Naive B cell (primary cell): ENCODE data around the gene LRFN2. TPM values are rescaled to one million over a fixed set of nuclear protein-coding genes. Genes with fewer than 3 reads are reported as not detected.

Experiments used
- ATAC-seq, 2 donors: fragments of 150-1000 bp; cut with Tn5 transposase; 2 replicates each; pipeline ENCODE4 v1.10.0; 2021; ENCODE audit warnings: low read depth in 2 of 2, mild to moderate bottlenecking in 2 of 2, moderate library complexity in 2 of 2
- DNase-seq: peaks from one replicate; pipeline ENCODE4 v3.0.0; 2022
- H3K27ac Mint-ChIP-seq, 6 donors: one replicate each; pipeline ENCODE4 v1.8.0; 2020 to 2022; ENCODE audit warnings: mild to moderate bottlenecking in 6 of 6, mixed read lengths in 6 of 6, moderate library complexity in 5 of 6, inconsistent platforms in 2 of 6
- H3K27me3 Mint-ChIP-seq, 3 donors: one replicate each; pipeline ENCODE4 v1.8.0; 2021 to 2022; ENCODE audit warnings: mixed read lengths in 3 of 3, mild to moderate bottlenecking in 1 of 3
- H3K36me3 Mint-ChIP-seq, 2 donors: one replicate each; pipeline ENCODE4 v1.8.0; 2020 to 2022; ENCODE audit warnings: mixed read lengths in 2 of 2, inconsistent platforms in 1 of 2, mild to moderate bottlenecking in 1 of 2
- H3K4me1 Mint-ChIP-seq, 3 donors: one replicate each; pipeline ENCODE4 v1.8.0; 2020 to 2022; ENCODE audit warnings: mixed read lengths in 3 of 3, inconsistent platforms in 1 of 3, mild to moderate bottlenecking in 1 of 3, moderate library complexity in 1 of 3
- H3K4me3 Mint-ChIP-seq, 8 donors: one replicate each; pipeline ENCODE4 v1.8.0; 2020 to 2022; ENCODE audit warnings: mild to moderate bottlenecking in 8 of 8, mixed read lengths in 8 of 8, moderate library complexity in 8 of 8, inconsistent platforms in 2 of 8
- H3K9me3 Mint-ChIP-seq, 7 donors: one replicate each; pipeline ENCODE4 v1.8.0; 2020 to 2022; ENCODE audit warnings: mixed read lengths in 7 of 7, mild to moderate bottlenecking in 5 of 7, inconsistent platforms in 2 of 7, moderate library complexity in 1 of 7
- polyA plus RNA-seq, 6 donors: library from polyadenylated mRNA; unstranded; fragments of 300-500 nt; fragmentation: Illumina TruSeq; gene quantifications; one replicate each; pipeline ENCODE4 v1.2.3, GENCODE V29; 2021; ENCODE audit warnings: low read depth in 6 of 6

LRFN2 gene
- polyA plus RNA-seq, 6 donors from 2014 or later: not detected

- peaks cover 0 to 5% (median 0%) of the 10 kb centered on the region in 3 donors for H3K4me1 Mint-ChIP-seq
- H3K9me3 Mint-ChIP-seq: peaks cover 0 to 4% (median 0%) of the 10 kb centered on the region in 7 donors
- H3K27me3 Mint-ChIP-seq: peaks cover 0 to 4% (median 0%) of the 10 kb centered on the region in 3 donors
- no peak overlapping the region for H3K4me3 Mint-ChIP-seq
- no peak for DNase-seq
- H3K27ac Mint-ChIP-seq: peak overlapping the region in 1 of 6 donors; percentile 4
- no peaks in the 10 kb centered on the region for H3K36me3 Mint-ChIP-seq
- no peak for ATAC-seq
Observed at GRCh38 chr6:40485300-40485699, 101.9 kb downstream of the LRFN2 start.

DNA sequence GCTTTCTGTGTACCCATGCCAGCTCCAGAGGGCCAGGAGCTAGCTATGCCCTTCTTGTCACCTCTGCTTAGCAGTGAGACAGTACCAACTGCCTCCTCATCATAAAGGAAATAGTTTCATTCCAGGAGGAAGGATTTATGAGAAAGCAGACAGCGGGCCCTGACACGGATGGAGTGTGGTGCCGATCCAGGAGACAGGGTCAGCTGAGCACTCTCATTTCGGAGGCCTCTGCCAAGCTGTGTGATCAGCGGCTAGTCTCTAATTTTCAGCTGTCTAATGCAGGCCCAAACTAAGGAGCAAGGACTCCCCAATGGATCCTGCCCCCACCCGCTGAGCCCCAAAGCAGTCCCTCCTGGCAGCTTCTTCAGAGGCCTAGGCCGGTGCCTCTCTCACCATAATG is 103.1 kb downstream of the LRFN2 start:
- DNase-seq: no peak
- ATAC-seq: no peak
- Mint-ChIP-seq H3K36me3 (no peaks in the 10 kb centered on the region), H3K9me3 (peaks cover 0 to 4% (median 0%) of the 10 kb centered on the region in 7 donors), H3K27me3 (peaks cover 0 to 4% (median 0%) of the 10 kb centered on the region in 3 donors), H3K27ac (no peak overlapping the region), H3K4me3 (no peak overlapping the region), H3K4me1 (peaks cover 0 to 5% (median 0%) of the 10 kb centered on the region in 3 donors)

DNA sequence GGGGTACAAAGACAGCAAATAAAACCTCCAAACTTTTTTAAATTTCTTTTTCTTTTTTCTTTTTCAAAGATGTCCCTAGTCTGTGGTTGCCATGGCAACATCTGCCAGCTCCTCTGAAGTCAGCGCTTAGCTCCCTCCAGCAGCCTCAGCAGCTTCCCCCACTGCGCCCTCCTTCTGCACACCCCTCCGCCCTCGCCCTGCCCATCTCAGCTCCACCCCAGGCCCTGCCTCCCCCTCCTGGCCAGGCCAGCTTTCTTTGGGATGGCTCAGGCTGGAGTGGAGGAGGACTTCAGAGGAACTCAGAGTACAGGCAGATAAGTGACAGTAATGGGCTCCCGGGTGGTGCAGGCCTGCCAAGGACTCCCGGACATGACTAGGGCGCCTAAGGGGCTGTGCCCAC is 104.6 kb downstream of the LRFN2 start:
- H3K4me1 Mint-ChIP-seq: peaks cover 0 to 5% (median 0%) of the 10 kb centered on the region in 3 donors
- ATAC-seq: no peak
- H3K4me3 Mint-ChIP-seq: no peak overlapping the region
- no peaks in the 10 kb centered on the region for H3K9me3 Mint-ChIP-seq
- H3K27ac Mint-ChIP-seq: no peak overlapping the region
- H3K27me3 Mint-ChIP-seq: peaks cover 0 to 5% (median 4%) of the 10 kb centered on the region in 3 donors
- no peaks in the 10 kb centered on the region for H3K36me3 Mint-ChIP-seq
- no peak for DNase-seq

DNA sequence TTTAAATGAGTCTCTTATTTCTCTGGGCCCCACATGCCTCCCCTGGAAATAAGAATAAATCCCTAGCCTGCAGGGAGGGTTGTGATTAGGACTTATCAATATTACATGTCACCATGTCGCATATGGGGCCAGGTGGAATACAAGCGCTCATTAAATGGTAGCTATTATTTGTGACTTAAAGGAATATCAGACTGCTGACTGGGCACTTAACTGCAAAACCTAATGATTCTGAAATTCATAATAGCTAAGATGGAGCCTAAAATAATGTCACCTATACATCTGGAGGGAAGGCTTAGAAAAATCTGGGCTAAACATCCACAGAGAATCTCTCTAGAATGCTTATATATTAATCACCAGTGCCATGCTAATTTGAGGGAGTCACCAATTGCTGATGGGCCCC is 106.5 kb downstream of the LRFN2 start:
- Mint-ChIP-seq H3K4me3 (no peak overlapping the region), H3K27ac (no peak overlapping the region), H3K9me3 (no peaks in the 10 kb centered on the region), H3K27me3 (peaks cover 0 to 5% (median 4%) of the 10 kb centered on the region in 3 donors), H3K4me1 (peaks cover 0 to 5% (median 0%) of the 10 kb centered on the region in 3 donors), H3K36me3 (no peaks in the 10 kb centered on the region)
- no peak for ATAC-seq
- DNase-seq: no peak

DNA sequence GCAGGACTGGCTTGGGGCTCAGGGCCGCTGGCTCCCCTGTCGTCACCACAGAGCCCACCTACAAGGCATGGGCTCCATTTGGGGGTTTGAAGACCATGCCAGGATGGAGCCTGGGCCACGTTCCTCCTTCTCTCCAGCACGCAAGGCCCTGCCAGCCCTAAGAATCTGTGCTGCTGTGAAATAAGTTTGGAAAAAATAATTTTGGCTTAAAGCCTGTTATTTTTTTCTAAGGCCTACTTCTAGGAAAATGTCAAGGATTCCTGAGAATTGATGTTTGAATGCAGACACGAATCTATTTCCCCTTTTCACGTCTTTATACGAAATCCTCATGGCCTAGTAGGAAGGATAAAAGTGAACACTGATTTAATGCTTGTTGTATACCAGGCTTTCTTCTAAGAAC is 107.5 kb downstream of the LRFN2 start:
- Mint-ChIP-seq H3K36me3 (no peaks in the 10 kb centered on the region), H3K4me3 (no peak overlapping the region), H3K4me1 (no peaks in the 10 kb centered on the region), H3K27me3 (peaks cover 0 to 5% (median 0%) of the 10 kb centered on the region in 3 donors), H3K27ac (no peak overlapping the region), H3K9me3 (no peaks in the 10 kb centered on the region)
- no peak for ATAC-seq
- no peak for DNase-seq

GRCh38 chr6:40477246-40478126 is 109.7 kb downstream of the LRFN2 start:
- ATAC-seq (no peak), DNase-seq (no peak)
- Mint-ChIP-seq H3K36me3 (no peaks in the 10 kb centered on the region), H3K27me3 (peaks cover 0 to 13% (median 0%) of the 10 kb centered on the region in 3 donors), H3K27ac (no peak overlapping the region), H3K4me3 (no peak overlapping the region), H3K9me3 (no peaks in the 10 kb centered on the region), H3K4me1 (no peaks in the 10 kb centered on the region)

- Mint-ChIP-seq H3K27ac (no peak overlapping the region), H3K36me3 (no peaks in the 10 kb centered on the region), H3K4me3 (no peak overlapping the region)
Observed at GRCh38 chr6:40476673-40477072, 110.5 kb downstream of the LRFN2 start.

DNA sequence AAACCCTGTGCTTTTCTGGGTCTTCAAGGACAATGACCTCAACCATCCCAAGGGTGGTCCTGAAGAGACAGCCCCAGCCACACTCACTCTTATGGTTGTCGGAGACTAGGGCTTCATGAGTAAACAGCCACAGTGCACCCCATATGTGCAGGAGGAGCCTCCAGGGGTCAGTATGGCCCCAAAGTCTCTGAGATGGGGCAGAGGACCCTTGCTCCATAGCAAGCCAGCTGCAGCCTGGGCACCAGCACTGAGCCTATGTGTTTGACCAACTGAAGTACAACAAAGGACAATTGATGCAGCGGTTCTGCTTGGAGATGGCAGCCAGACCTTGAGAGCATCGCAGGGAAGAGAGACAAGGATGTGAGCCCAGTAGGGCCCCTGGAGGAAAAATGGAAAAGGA is 112.2 kb downstream of the LRFN2 start:
- H3K4me3 Mint-ChIP-seq: no peak overlapping the region
- ATAC-seq (no peak), DNase-seq (no peak)
- H3K4me1 Mint-ChIP-seq: no peaks in the 10 kb centered on the region
- H3K27ac Mint-ChIP-seq: peak overlapping the region in 1 of 6 donors; percentile 10
- H3K9me3 Mint-ChIP-seq: no peaks in the 10 kb centered on the region
- peaks cover 0 to 15% (median 0%) of the 10 kb centered on the region in 3 donors for H3K27me3 Mint-ChIP-seq
- no peaks in the 10 kb centered on the region for H3K36me3 Mint-ChIP-seq

More at GRCh38 chr6:40476673-40477072, 110.5 kb downstream of the LRFN2 start:
- ATAC-seq: no peak
- H3K4me1 Mint-ChIP-seq: no peaks in the 10 kb centered on the region
- H3K9me3 Mint-ChIP-seq: no peaks in the 10 kb centered on the region
- no peak for DNase-seq
- peaks cover 0 to 15% (median 0%) of the 10 kb centered on the region in 3 donors for H3K27me3 Mint-ChIP-seq

DNA sequence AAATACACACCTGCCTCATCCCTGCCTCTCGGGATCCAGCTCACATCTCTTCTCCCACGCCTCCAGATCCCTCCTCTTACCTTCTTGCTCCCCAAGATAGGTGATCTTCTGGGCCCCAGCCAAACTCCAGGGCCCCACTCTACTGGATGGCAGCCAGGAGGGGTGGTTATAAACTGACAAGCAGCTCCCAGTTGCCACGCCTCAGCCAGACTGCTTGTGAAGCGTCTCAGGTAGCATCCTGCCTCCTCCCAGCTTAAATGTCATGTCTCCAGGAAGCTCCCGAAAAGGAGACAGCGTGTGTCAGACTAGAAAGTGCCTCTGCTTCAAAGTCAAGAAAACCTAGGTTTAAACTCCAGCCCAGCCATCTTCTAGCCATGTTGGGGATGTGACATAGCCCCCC is 114.1 kb downstream of the LRFN2 start:
- Mint-ChIP-seq H3K27me3 (peaks cover 0 to 12% (median 0%) of the 10 kb centered on the region in 3 donors), H3K4me3 (peak overlapping the region in 1 of 8 donors; percentile 0), H3K9me3 (no peaks in the 10 kb centered on the region), H3K4me1 (no peaks in the 10 kb centered on the region), H3K36me3 (no peaks in the 10 kb centered on the region), H3K27ac (peak overlapping the region in 1 of 6 donors; percentile 34)
- ATAC-seq (no peak), DNase-seq (no peak)

DNA sequence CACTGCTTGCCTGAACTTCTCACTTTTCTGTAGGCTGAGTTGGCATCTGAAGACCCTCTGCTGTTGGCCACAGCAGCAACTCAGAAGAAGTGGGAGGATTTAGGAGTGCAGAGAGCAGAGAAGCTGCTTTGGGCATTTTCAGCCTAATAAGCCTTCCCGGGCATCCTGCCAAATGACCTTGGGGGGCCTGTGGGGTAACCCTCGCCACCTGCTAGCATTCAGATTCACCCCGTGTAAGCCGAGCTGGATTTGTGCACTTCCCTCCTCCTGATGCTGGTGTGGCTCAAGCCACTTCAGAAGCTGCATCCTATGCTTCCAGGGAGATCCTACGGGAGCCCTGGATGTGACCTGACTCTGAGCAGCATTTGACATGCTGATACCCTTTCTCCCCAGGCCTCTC is 114.8 kb downstream of the LRFN2 start:
- H3K27ac Mint-ChIP-seq: peak overlapping the region in 1 of 6 donors; percentile 34
- ATAC-seq: no peak
- H3K4me3 Mint-ChIP-seq: no peak overlapping the region
- no peaks in the 10 kb centered on the region for H3K36me3 Mint-ChIP-seq
- H3K4me1 Mint-ChIP-seq: no peaks in the 10 kb centered on the region
- no peak for DNase-seq
- H3K27me3 Mint-ChIP-seq: peaks cover 0 to 10% (median 0%) of the 10 kb centered on the region in 3 donors
- no peaks in the 10 kb centered on the region for H3K9me3 Mint-ChIP-seq

GRCh38 chr6:40471243-40471642 is 115.9 kb downstream of the LRFN2 start:
- Mint-ChIP-seq H3K4me1 (no peaks in the 10 kb centered on the region), H3K36me3 (no peaks in the 10 kb centered on the region), H3K4me3 (no peak overlapping the region), H3K27me3 (peaks cover 0 to 10% (median 0%) of the 10 kb centered on the region in 3 donors), H3K27ac (peak overlapping the region in 1 of 6 donors; percentile 36), H3K9me3 (no peaks in the 10 kb centered on the region)
- ATAC-seq (no peak), DNase-seq (no peak)

DNA sequence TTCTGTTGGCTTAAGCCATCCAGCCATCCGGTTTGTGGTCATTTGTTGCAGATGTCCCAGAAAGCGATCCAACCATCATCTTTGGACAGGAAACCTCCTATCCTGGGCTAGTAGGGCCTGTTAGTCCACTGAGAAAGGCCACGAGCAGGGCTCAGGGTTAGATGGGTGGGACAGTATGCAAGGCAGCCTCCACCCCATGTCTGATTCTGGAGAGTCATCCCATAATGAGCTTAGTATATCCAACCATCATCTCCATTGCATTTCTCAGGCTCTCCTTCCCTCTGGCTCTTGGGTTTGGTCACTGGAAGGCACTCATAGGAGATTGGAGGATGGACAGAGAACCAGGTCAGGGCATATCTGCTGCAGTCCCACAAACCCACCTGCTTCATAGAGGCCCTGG is 117.8 kb downstream of the LRFN2 start:
- no peaks in the 10 kb centered on the region for H3K9me3 Mint-ChIP-seq
- no peak overlapping the region for H3K4me3 Mint-ChIP-seq
- peak overlapping the region in 1 of 6 donors; percentile 63 for H3K27ac Mint-ChIP-seq
- H3K4me1 Mint-ChIP-seq: no peaks in the 10 kb centered on the region
- H3K27me3 Mint-ChIP-seq: peaks cover 0 to 10% (median 0%) of the 10 kb centered on the region in 3 donors
- H3K36me3 Mint-ChIP-seq: no peaks in the 10 kb centered on the region
- DNase-seq: no peak
- ATAC-seq: no peak

DNA sequence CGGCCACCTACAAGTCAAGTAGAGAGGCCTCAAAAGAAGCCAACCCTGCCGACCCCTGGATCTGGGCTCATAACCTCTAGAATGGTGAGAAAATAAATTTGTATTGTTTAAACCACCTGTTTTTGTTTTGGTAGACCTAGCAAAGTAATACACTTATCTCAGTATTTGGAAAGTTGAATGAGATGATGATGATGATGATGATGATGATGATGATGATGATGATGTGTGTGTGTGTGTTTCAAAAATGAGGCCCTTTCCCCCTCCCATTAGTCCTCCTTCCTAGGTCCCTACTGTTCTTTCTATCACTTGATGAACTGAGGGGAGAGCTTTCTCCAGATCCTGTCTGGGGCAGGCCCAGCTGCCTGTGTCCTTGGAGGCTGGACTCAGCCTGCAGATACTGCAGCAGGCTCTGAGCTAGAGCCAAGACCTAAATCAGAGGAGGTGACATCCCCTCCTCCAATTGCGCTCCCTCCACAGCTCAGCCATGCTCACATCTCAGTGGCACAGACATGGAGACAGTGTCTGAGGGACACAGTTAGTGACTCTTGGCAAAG is 120.1 kb downstream of the LRFN2 start:
- H3K4me1 Mint-ChIP-seq: no peaks in the 10 kb centered on the region
- no peak overlapping the region for H3K4me3 Mint-ChIP-seq
- no peaks in the 10 kb centered on the region for H3K9me3 Mint-ChIP-seq
- no peaks in the 10 kb centered on the region for H3K36me3 Mint-ChIP-seq
- no peak overlapping the region for H3K27ac Mint-ChIP-seq
- peaks cover 0 to 8% (median 0%) of the 10 kb centered on the region in 3 donors for H3K27me3 Mint-ChIP-seq
- DNase-seq (no peak), ATAC-seq (no peak)

DNA sequence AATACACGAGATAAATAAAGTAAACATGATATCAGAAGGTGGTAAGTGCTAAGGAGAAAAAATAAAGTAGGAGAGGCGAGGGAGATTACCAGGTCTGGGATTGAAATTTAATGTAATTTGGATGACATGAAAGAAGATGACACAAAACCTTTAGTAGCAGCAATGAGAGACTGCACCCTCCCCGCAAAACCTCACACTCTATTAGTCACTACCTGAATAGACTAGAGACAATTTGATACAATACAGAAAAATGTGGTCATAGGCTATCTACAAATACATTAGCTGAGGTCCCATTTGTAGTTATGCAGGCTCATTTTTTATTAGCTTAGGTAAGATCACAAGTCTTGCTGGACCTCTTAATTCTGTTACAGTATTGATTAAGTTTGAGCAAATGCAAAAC is 125.5 kb downstream of the LRFN2 start:
- H3K27me3 Mint-ChIP-seq: peaks cover 0 to 8% (median 0%) of the 10 kb centered on the region in 3 donors
- no peak overlapping the region for H3K27ac Mint-ChIP-seq
- no peak for DNase-seq
- no peak overlapping the region for H3K4me3 Mint-ChIP-seq
- no peak for ATAC-seq
- H3K4me1 Mint-ChIP-seq: no peaks in the 10 kb centered on the region
- no peaks in the 10 kb centered on the region for H3K36me3 Mint-ChIP-seq
- no peaks in the 10 kb centered on the region for H3K9me3 Mint-ChIP-seq
